GM18858 (cell line): Measurements from ENCODE around the gene KCNIP2.

ENCODE experiments used
- ATAC-seq: cut with Tn5 transposase; IDR thresholded peaks from one replicate; pipeline ENCODE4 v1.9.1; 2021; ENCODE audit not compliant: unreplicated experiment

Gene KCNIP2

DNA sequence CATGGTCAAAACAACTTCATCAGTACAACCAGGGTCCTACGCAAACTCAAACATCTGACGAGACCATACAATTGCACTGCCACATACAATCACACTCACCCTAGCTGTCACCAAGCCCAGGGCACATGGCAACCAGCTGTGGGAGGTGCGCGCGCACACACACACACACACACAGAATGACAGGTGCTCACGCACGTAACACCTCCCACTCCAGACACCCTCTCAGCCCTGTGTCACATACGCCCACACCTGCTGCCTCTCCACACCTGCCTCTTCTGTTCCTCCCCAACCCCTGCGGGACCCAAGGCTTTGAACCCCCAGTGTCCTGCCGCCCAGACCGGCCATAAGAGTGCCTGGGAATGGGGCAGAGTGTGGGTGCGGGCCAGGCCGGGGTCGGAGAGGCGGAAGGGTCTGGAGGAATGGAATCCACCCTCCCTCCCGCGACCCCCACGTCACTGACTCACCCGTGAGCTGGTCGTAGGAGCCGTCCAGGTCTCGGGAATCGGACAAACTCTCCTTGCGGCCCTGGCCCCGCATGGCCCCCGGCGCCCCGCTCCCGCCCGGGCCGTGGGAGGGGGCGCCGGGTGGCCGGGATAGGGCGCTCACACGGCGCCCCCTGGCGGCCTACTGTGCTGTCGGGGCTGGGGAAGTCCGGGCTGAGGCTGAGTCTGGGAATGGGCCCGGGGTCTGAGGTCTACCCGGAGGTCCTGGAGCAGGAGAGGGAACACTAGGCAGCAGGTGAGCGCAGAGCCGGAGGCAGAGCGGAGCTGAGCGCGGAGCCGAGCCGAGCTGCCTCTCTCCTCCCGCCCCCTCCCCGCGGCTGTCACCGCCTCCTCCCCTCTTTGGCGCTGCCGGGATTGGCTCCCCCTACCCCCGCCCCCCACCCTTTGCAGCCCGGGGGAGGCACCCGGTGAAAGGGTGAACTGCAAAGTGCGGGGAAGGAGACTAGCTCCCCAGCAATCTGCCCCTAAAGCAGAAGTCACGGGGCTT, at the start of gene KCNIP2:
Gene KCNIP2, minus strand, starts transcription at position 769 of the 990 bp plus-strand sequence. Its CDS starts 232 bp downstream, at position 537.
- ATAC-seq, result no peak

DNA sequence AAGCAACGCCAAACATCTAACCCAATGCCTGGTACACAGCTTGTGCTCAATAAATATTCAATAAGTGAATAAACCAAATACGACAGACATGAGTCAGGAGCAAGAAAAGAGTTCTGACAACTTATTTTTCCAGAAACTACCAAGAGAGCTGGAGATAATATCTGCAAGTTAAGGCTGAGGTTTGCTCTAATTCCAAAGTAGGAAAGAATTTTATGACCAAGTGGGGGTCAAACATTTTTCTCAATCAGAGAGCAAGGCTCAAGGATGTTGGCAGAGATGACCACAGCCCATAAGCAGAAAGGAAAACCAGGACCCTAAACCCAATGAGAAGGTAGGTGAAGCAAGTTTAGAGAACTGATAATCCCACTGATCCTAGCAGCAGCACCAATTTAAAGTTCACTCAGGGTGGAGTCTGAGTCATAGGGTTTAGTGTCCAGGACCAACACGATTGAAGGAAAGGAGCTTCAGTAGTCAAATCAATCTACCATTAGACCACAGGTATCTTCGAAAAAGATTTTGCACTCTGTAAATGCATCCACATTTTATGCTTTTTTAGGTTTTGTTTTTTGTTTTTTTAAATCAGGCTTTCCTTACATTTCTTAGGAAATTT, 49.3 kb upstream of the KCNIP2 start:
- no peak for ATAC-seq

GRCh38 chr10:101889256-101890210, 45.9 kb upstream of the KCNIP2 start:
- no peak for ATAC-seq

DNA sequence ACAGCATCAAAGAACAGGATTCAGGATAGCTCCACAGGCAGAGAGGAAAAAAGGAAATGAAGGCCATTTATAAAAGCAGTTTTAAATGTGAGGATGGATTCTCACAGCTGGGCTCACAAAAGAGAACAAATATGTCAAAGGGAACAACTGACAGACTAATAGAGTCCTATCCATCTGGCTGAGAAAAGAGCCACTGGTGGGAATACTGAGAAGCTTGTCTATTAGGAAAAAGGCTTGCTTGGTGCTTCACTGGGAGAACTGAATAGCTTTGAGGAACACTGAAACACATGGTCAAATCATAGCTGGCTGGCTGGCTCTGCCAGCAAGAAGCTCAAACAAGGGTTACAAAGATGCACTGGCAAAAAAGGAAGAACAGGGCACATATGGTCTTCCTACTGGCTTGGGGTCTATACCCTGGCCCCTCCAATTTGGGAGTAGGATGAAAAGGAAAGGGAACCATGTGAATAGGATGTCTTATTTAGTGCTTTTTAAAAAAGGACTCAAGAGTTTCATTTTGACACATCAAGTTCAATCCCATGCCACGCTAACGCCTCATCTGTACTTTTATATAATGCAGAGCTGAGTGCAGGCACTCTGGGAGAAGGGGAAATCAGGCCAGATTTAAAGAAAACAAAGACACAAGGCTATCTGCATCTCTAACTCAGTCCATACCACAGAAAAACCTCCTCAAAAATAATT, 44.8 kb upstream of the KCNIP2 start:
- ATAC-seq, result no peak

GRCh38 chr10:101887775-101888174, 44.2 kb upstream of the KCNIP2 start:
- no peak for ATAC-seq

GRCh38 chr10:101886521-101887312, 43.1 kb upstream of the KCNIP2 start:
- ATAC-seq, result no peak

- no peak for ATAC-seq
These were observed 37.6 kb upstream of the KCNIP2 start for GRCh38 chr10:101881036-101881774.

- ATAC-seq, result no peak
These were observed 36.6 kb upstream of the KCNIP2 start for GRCh38 chr10:101880232-101880573.

GRCh38 chr10:101879456-101880231, 36.0 kb upstream of the KCNIP2 start:
- ATAC-seq, result no peak

DNA sequence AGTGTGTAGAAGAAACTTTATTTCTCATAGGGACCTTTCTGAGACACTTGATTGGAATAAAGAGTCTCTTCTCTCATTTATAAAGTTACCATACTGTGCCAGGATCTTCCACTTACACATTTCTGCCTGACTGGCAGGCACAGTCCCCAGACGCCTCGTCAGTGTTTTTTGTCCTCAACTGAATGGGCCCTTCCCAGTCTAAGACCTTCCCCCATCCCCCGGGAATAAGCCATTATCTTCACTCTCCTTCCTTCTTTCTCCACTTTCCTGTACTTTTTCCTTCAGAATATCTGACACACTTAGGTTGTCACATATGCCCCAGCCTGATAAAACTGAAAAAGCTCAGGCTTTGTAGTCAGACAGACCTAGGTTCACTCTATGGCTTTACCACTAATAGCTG, 35.3 kb upstream of the KCNIP2 start:
- ATAC-seq, result no peak

DNA sequence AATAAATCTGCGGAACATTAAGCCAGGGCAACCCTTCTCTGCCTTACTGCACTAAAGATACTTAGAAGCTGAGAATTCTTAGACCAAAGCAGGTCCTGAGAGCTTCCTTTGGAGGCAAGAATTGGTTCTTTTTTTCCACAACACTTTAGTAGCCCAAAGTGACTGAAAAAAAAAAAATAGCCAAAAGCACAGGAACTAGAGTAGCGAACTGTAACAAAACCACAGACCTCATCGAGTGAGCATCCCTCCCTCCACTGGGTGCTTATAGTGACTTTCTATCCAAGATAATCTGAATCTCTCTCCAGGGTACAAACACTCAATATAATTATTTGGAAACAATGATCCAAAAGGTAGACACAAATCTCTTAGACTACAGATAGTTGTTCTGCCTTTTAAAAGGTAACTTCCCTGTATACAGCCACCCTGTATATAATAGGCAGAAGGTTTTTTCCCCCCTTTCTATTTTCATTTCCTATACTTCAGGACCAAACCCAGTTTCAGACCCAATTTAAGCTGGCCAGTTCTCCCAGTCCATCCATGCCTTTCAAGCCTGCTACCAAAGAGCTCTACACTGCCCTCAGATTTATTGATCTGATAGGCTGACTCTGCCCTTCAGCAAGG, 31.6 kb upstream of the KCNIP2 start:
- no peak for ATAC-seq

DNA sequence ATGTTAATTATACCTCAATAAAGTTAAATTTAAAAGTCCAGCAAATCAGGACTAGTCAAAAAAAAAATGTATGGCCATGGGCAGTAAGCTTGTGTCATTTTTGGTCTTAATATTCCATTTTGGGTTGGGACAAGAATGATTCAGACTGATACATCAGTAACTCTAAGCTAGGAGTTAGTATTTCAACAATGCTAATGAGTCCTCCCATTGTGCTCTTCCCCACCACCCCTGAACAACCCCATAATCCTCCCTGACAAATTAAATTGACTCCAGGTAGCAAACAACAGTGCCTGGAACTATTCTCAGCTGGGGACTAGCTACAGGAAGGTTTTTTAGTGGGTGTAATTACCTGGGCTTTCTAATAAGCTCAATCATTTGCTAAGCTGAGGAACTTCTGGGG, 30.7 kb upstream of the KCNIP2 start:
- ATAC-seq, result no peak

- no peak for ATAC-seq
These were observed 24.3 kb upstream of the KCNIP2 start for GRCh38 chr10:101867931-101868330.

GRCh38 chr10:101859530-101859929, 15.9 kb upstream of the KCNIP2 start:
- ATAC-seq, result no peak

- peak; percentile 40 for ATAC-seq
These were observed 15.3 kb upstream of the KCNIP2 start for GRCh38 chr10:101858723-101859500.

DNA sequence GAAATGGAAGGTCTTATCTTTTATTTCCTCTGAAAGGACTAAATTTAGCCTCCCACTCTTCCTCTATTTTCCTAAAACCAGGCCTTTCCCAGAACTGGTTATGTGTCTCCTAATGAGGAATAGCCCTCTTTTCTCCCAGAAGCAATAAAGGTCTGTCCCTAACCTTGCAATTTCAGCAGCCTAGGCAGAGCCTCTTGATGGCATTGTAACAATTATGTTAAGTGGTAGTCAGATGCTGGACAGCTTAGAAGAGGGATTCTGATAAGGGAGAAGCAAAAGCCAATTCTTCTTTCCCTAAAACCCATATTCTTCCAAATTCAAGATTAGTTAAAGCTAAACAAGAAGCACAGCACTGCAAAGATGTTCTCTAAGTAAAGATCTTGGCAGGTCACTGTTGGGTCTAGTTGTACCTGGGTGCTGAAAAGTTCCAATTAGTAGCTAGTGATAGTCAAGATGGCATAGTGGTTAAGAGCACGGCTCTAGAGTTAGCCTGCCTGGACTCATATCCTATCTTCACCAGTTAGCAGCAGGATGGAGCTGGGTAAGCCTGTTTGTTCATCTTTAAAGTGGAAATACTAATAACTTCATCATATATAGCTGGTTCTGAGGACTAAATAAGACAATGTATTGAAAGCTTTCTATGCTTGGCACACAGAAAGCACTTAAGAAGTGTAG, 14.3 kb upstream of the KCNIP2 start:
- no peak for ATAC-seq

DNA sequence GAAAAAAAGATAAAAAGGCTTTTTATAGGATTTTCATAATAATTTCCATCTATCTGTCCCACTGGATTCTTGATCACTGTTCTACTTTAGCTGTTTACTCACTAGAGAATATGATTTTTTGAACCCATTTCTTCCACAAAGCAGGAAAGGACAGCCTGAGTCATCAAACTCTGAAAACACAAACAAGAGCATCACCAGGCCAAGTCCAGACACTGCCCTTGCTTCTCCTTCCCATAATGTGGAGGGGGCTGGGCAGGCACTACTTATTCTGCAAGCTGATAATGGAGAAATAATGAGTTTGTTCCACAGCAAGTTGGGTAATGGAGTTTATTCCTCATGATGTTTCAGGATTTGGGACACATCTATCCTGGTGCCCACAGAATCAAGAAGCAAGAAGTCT, 13.0 kb upstream of the KCNIP2 start:
- no peak for ATAC-seq
